Non-pigmented ciliary epithelial cell (primary cell): ENCODE results near the gene DCAF8.

Experiments used
- DNase-seq: peaks from one replicate; pipeline ENCODE4 v3.0.0-alpha.2; 2010; ENCODE audit warnings: low read depth

DCAF8 gene

GRCh38 chr1:160169553-160170399 is 92.6 kb downstream of the DCAF8 start:
- DNase-seq: no peak

- DNase-seq: no peak
Observed at GRCh38 chr1:160168609-160169369, 93.6 kb downstream of the DCAF8 start.

GRCh38 chr1:160168016-160168415 is 94.3 kb downstream of the DCAF8 start:
- no peak for DNase-seq

- no peak for DNase-seq
Observed at GRCh38 chr1:160167580-160167979, 94.8 kb downstream of the DCAF8 start.

GRCh38 chr1:160167056-160167455 is 95.3 kb downstream of the DCAF8 start:
- DNase-seq: no peak

- no peak for DNase-seq
Observed at GRCh38 chr1:160166166-160166868, 96.0 kb downstream of the DCAF8 start.
